BLaER1 (cell line): ENCODE results near the gene ACSL4.
"Not testable (repeated sequence)": the region's sequence is repeated elsewhere in the genome, so short reads cannot be mapped to it uniquely, and the experiment has no call there.

Source experiments
- H3K27ac ChIP-seq: shearing (Covaris generic); formaldehyde crosslinking; 2 replicates; pipeline ENCODE4 v1.8.1; 2022
- H3K27me3 ChIP-seq: shearing (Covaris generic); formaldehyde crosslinking; 2 replicates; pipeline ENCODE4 v1.8.1; 2022
- H3K36me3 ChIP-seq: shearing (Covaris generic); formaldehyde crosslinking; 2 replicates; pipeline ENCODE4 v1.8.1; 2022
- H3K4me1 ChIP-seq: shearing (Covaris generic); formaldehyde crosslinking; 2 replicates; pipeline ENCODE4 v1.8.1; 2022
- H3K4me2 ChIP-seq: shearing (Covaris generic); formaldehyde crosslinking; 2 replicates; pipeline ENCODE4 v1.8.1; 2022
- H3K4me3 ChIP-seq: shearing (Covaris generic); formaldehyde crosslinking; 2 replicates; pipeline ENCODE4 v1.8.1; 2022
- H3K9ac ChIP-seq: shearing (Covaris generic); formaldehyde crosslinking; 2 replicates; pipeline ENCODE4 v1.8.1; 2022
- H3K9me3 ChIP-seq: shearing (Covaris generic); formaldehyde crosslinking; 2 replicates; pipeline ENCODE4 v1.8.1; 2022
- H4K20me1 ChIP-seq: shearing (Covaris generic); formaldehyde crosslinking; 2 replicates; pipeline ENCODE4 v1.8.1; 2022
- Cebpa-rat ChIP-seq: shearing (Covaris generic); IDR thresholded peaks from 2 replicates; pipeline ENCODE4 v1.8.1; 2022

The ACSL4 gene

GRCh38 chrX:109656774-109657173 is 76.3 kb downstream of the ACSL4 start:
- Histone ChIP-seq H3K9ac (no peak overlapping the region), H4K20me1 (peaks cover 12% of the 10 kb centered on the region), H3K4me1 (no peaks in the 10 kb centered on the region), H3K9me3 (peaks cover 5% of the 10 kb centered on the region), H3K4me3 (no peak overlapping the region), H3K27ac (no peak overlapping the region), H3K4me2 (no peak overlapping the region), H3K36me3 (peaks cover 32% of the 10 kb centered on the region), H3K27me3 (peaks cover 29% of the 10 kb centered on the region)
- no peak for TF ChIP-seq Cebpa-rat

- Histone ChIP-seq H3K4me3 (no peak overlapping the region), H3K36me3 (peaks cover 27% of the 10 kb centered on the region), H3K4me2 (no peak overlapping the region), H3K4me1 (no peaks in the 10 kb centered on the region), H3K27me3 (peaks cover 30% of the 10 kb centered on the region), H3K27ac (no peak overlapping the region), H4K20me1 (peaks cover 12% of the 10 kb centered on the region), H3K9ac (no peak overlapping the region), H3K9me3 (peaks cover 5% of the 10 kb centered on the region)
- no peak for TF ChIP-seq Cebpa-rat
Observed at GRCh38 chrX:109655502-109656201, 77.4 kb downstream of the ACSL4 start.

GRCh38 chrX:109654516-109655109 is 78.4 kb downstream of the ACSL4 start:
- peaks cover 12% of the 10 kb centered on the region for H4K20me1 ChIP-seq
- no peak overlapping the region for H3K9ac ChIP-seq
- H3K36me3 ChIP-seq, result peaks cover 21% of the 10 kb centered on the region
- no peak for TF ChIP-seq Cebpa-rat
- H3K4me2 ChIP-seq, result no peak overlapping the region
- H3K9me3 ChIP-seq, result peaks cover 5% of the 10 kb centered on the region
- H3K4me3 ChIP-seq, result no peak overlapping the region
- H3K4me1 ChIP-seq, result no peaks in the 10 kb centered on the region
- peaks cover 30% of the 10 kb centered on the region for H3K27me3 ChIP-seq
- no peak overlapping the region for H3K27ac ChIP-seq

GRCh38 chrX:109644671-109645070 is 88.4 kb downstream of the ACSL4 start:
- not testable (repeated sequence) for H3K4me1 ChIP-seq, H3K9ac ChIP-seq, H3K4me2 ChIP-seq

GRCh38 chrX:109643687-109644086 is 89.4 kb downstream of the ACSL4 start:
- no peak overlapping the region for H3K4me3 ChIP-seq

More at GRCh38 chrX:109644671-109645070, 88.4 kb downstream of the ACSL4 start:
- H4K20me1 ChIP-seq, H3K4me3 ChIP-seq, H3K27ac ChIP-seq, H3K36me3 ChIP-seq, H3K9me3 ChIP-seq: not testable (repeated sequence)
- peaks cover 36% of the 10 kb centered on the region for H3K27me3 ChIP-seq

GRCh38 chrX:109638158-109638557 is 94.9 kb downstream of the ACSL4 start:
- TF ChIP-seq Cebpa-rat, result no peak
- H3K9me3 ChIP-seq, result no peaks in the 10 kb centered on the region
- no peak overlapping the region for H3K27ac ChIP-seq
- no peaks in the 10 kb centered on the region for H4K20me1 ChIP-seq
- no peak overlapping the region for H3K9ac ChIP-seq
- peaks cover 69% of the 10 kb centered on the region for H3K27me3 ChIP-seq
- no peaks in the 10 kb centered on the region for H3K4me1 ChIP-seq
- H3K4me2 ChIP-seq, result no peak overlapping the region
- no peak overlapping the region for H3K4me3 ChIP-seq
- H3K36me3 ChIP-seq, result no peaks in the 10 kb centered on the region

More at GRCh38 chrX:109643687-109644086, 89.4 kb downstream of the ACSL4 start:
- H3K4me1 ChIP-seq, result no peaks in the 10 kb centered on the region
- H3K27ac ChIP-seq, result no peak overlapping the region
- no peaks in the 10 kb centered on the region for H3K9me3 ChIP-seq
- no peak for TF ChIP-seq Cebpa-rat
- no peaks in the 10 kb centered on the region for H3K36me3 ChIP-seq
- no peaks in the 10 kb centered on the region for H4K20me1 ChIP-seq
- H3K4me2 ChIP-seq, result no peak overlapping the region
- H3K9ac ChIP-seq, result no peak overlapping the region
- H3K27me3 ChIP-seq, result peaks cover 46% of the 10 kb centered on the region

GRCh38 chrX:109637477-109637876 is 95.6 kb downstream of the ACSL4 start:
- H3K9me3 ChIP-seq, H3K4me1 ChIP-seq, H3K27ac ChIP-seq, H3K36me3 ChIP-seq, H3K4me3 ChIP-seq, H3K9ac ChIP-seq, H4K20me1 ChIP-seq, H3K4me2 ChIP-seq: not testable (repeated sequence)
- peaks cover 66% of the 10 kb centered on the region for H3K27me3 ChIP-seq

- H3K9ac ChIP-seq, result no peak overlapping the region
- H3K4me2 ChIP-seq, result no peak overlapping the region
- H3K27me3 ChIP-seq, result peaks cover 72% of the 10 kb centered on the region
- no peaks in the 10 kb centered on the region for H4K20me1 ChIP-seq
- TF ChIP-seq Cebpa-rat, result no peak
- no peak overlapping the region for H3K4me3 ChIP-seq
- no peaks in the 10 kb centered on the region for H3K4me1 ChIP-seq
- H3K27ac ChIP-seq, result no peak overlapping the region
- no peaks in the 10 kb centered on the region for H3K36me3 ChIP-seq
- no peaks in the 10 kb centered on the region for H3K9me3 ChIP-seq
Observed at GRCh38 chrX:109635146-109635545, 97.9 kb downstream of the ACSL4 start.

GRCh38 chrX:109632906-109633504 is 100.1 kb downstream of the ACSL4 start:
- Histone ChIP-seq H3K36me3 (no peaks in the 10 kb centered on the region), H3K4me3 (no peak overlapping the region), H3K9ac (no peak overlapping the region), H3K9me3 (no peaks in the 10 kb centered on the region; the same call in 1 of the 2 replicates), H4K20me1 (no peaks in the 10 kb centered on the region), H3K4me2 (no peak overlapping the region), H3K27me3 (peaks cover 70% of the 10 kb centered on the region), H3K4me1 (no peaks in the 10 kb centered on the region), H3K27ac (no peak overlapping the region)
- no peak for TF ChIP-seq Cebpa-rat

- Histone ChIP-seq H3K4me3 (no peak overlapping the region), H3K27ac (no peak overlapping the region), H3K4me1 (no peaks in the 10 kb centered on the region), H3K9me3 (peaks cover 15% of the 10 kb centered on the region), H3K27me3 (peaks cover 79% of the 10 kb centered on the region), H3K36me3 (no peaks in the 10 kb centered on the region), H3K9ac (no peak overlapping the region), H3K4me2 (no peak overlapping the region), H4K20me1 (no peaks in the 10 kb centered on the region)
- TF ChIP-seq Cebpa-rat, result no peak
Observed at GRCh38 chrX:109629310-109629709, 103.7 kb downstream of the ACSL4 start.
